Measurements from ENCODE around the gene ASB4. TPM values are rescaled to one million over a fixed set of nuclear protein-coding genes. Genes with fewer than 3 reads are reported as not detected.

Gene ASB4
- total and polyA plus RNA-seq, 2 donors (not counting 3 experiments of a cell fraction or from before 2014, with no cell fraction given): not detected

DNA sequence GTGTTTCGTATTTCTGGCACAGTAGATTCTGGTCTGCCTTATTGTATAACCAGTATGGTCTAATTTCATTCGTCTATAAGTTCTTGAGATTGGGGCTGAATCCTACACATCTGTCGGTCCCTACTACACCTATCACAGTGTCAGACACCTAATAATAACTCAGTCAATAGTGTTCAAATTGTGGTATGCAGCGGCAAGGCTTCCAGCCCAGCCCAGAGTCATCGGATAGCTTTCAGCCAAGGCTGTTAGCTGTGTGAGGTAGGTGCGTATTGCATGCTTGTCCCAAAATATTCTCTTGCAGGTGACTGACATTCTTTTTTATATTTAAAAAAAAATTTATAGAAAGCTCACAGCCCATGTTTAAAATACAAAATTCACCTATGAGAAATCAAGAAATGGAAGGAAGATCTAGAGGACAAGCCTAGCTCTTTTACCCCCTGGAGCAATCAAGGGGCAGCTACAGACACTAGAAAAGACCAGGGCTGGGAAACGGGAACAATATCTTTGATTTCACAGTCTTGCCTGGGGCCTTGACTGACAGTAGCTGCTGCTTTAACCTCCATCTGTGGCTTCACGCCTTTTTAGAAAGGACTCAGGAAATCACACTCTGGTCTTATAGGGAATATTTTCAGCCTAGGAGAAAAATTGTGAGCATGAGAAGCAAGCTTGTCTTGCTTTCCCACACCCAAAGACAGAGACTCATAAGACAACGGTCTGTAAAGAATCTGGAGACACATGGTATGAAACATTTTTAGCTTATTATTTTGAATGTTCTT lies 9.5 kb upstream of the ASB4 start:
- TF ChIP-seq POLR2A (IDR thresholded peaks at IDR 0.05; ENCODE audit: low read depth, low read length) (no peak), EZH2 (IDR thresholded peaks at IDR 0.05; ENCODE audit: borderline replicate concordance, low read depth, low read length, severe bottlenecking) (no peak), GATA2 (IDR thresholded peaks at IDR 0.05; ENCODE audit: insufficient read depth, insufficient read length, low read depth, low read length) (no peak), FOS (IDR thresholded peaks at IDR 0.05; ENCODE audit: borderline replicate concordance, insufficient read depth, low read length) (no peak), MYC (IDR thresholded peaks at IDR 0.05; ENCODE audit: low read depth, low read length) (no peak), POLR2AphosphoS5 (IDR thresholded peaks at IDR 0.05; ENCODE audit: insufficient read depth, low read depth, low read length) (no peak), JUN (IDR thresholded peaks at IDR 0.05; ENCODE audit: borderline replicate concordance, insufficient read depth, insufficient read length, low read depth) (no peak)
- TF ChIP-seq, protein P1, sequence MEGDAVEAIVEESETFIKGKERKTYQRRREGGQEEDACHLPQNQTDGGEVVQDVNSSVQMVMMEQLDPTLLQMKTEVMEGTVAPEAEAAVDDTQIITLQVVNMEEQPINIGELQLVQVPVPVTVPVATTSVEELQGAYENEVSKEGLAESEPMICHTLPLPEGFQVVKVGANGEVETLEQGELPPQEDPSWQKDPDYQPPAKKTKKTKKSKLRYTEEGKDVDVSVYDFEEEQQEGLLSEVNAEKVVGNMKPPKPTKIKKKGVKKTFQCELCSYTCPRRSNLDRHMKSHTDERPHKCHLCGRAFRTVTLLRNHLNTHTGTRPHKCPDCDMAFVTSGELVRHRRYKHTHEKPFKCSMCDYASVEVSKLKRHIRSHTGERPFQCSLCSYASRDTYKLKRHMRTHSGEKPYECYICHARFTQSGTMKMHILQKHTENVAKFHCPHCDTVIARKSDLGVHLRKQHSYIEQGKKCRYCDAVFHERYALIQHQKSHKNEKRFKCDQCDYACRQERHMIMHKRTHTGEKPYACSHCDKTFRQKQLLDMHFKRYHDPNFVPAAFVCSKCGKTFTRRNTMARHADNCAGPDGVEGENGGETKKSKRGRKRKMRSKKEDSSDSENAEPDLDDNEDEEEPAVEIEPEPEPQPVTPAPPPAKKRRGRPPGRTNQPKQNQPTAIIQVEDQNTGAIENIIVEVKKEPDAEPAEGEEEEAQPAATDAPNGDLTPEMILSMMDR (IDR thresholded peaks at IDR 0.05; ENCODE audit: extremely low read depth in 1 of 2, insufficient read depth in 1 of 2, low read depth in 1 of 2, low read length in 2 of 2): no peak
- TF ChIP-seq, protein P2, sequence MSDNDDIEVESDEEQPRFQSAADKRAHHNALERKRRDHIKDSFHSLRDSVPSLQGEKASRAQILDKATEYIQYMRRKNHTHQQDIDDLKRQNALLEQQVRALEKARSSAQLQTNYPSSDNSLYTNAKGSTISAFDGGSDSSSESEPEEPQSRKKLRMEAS (IDR thresholded peaks at IDR 0.05; ENCODE audit: insufficient read depth, insufficient read length): no peak
- intact Hi-C loops (cut with micrococcal nuclease): loop anchor here (2.0 to 5.0 kb wide), 7 partner anchors 79 to 819 kb away; partner anchors contain the start of genes PON3, PPP1R9A and SGCE
- Histone ChIP-seq H3K79me2 (ENCODE audit: control insufficient read depth, insufficient read depth, low read length) (no peaks in the 10 kb centered on the region), H3K4me2 (ENCODE audit: insufficient read depth, low read length) (no peak overlapping the region), H3K9me3 (replicated peaks; ENCODE audit: control insufficient read depth, insufficient read depth, low read length) (no peaks in the 10 kb centered on the region), H2AFZ (ENCODE audit: low read depth, low read length) (peak overlapping the region; percentile 69), H4K20me1 (replicated peaks; ENCODE audit: control insufficient read depth, extremely low read depth, insufficient read depth, low read length) (no peaks in the 10 kb centered on the region), H3K9ac (replicated peaks; ENCODE audit: extremely low read depth, insufficient read depth, low read length) (no peak overlapping the region), H3K4me3 (replicated peaks in 1 of 3; ENCODE audit: insufficient read depth in 1 of 3, low read depth in 1 of 3, low read length in 3 of 3) (no peak overlapping the region), H3K27me3 (ENCODE audit: control insufficient read depth in 2 of 2, insufficient read depth in 2 of 2, low read length in 2 of 2) (peaks cover 2 to 6% of the 10 kb centered on the region in 2 experiments), H3K27ac (ENCODE audit: insufficient read depth, low read depth, low read length) (no peak overlapping the region), H3K4me1 (ENCODE audit: control insufficient read depth, extremely low read depth, insufficient read depth, low read length) (peaks cover 8% of the 10 kb centered on the region), H3K9me1 (replicated peaks; ENCODE audit: control insufficient read depth, extremely low read depth, insufficient read depth, low read length) (no peaks in the 10 kb centered on the region), H3K36me3 (ENCODE audit: control insufficient read depth in 2 of 2, extremely low read depth in 1 of 2, insufficient read depth in 2 of 2, low read length in 2 of 2) (no peaks in the 10 kb centered on the region)
- DNase-seq (ENCODE audit: low read depth, low spot score) (no peak), FAIRE-seq (no peak)
- POLR2A ChIA-PET: no interaction called here
- BruUV-seq (replicated peaks): no TSS peak
- CTCF ChIA-PET: interaction anchor here (0.6 to 8.0 kb wide), 64 partner anchors 10 to 1187 kb away, joined by 3 to 131 read pairs (median 4); partner anchors contain the start of genes ASB4, PON2 and PON3
- dilution Hi-C loops (cut with MboI; ENCODE audit: extremely low pct_ligation_motif_present, low sequenced_read_pairs): no loop called here

Measured in endothelial cell of umbilical vein (primary cell).